ENCODE results near the gene MEA1. TPM values are rescaled to one million over a fixed set of nuclear protein-coding genes. Genes with fewer than 3 reads are reported as not detected.

MEA1 gene
- total RNA-seq, 2 donors from 2014 or later: 93.3 to 104 TPM

DNA sequence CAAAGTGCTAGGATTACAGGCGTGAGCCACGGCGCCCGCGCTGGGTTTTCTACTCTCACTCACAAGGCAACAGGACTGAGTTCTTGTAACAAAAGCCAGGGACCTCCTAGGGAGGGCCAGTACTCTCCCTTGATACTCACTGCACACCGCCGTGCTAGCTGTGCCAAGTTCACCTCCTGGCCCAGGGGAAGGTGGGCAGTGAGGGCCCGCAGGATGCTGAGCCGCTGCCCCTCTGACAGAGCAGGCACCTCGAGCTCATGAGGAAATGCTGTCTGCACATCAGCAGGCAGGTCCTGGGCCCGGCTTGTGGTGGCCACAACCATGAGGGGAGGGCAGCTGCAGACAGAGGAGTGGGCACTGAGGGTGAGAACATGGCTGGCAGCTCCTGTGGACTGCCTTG lies 46.5 kb downstream of the MEA1 start:
- WGBS, 2 experiments (ENCODE audit: insufficient coverage in 1 of 2, insufficient read length in 1 of 2): 89 to 93% methylated on average over 9 to 11 of the region's 11 CpGs
- H3K9ac ChIP-seq (ENCODE audit: extremely low read depth, low read length, poor library complexity, severe bottlenecking): no peak overlapping the region
- no peak overlapping the region for H3K27ac ChIP-seq (ENCODE audit: low read depth, low read length)
- Mint-ChIP-seq H3K4me1 (peaks cover 3% of the 10 kb centered on the region), H3K27ac (no peak overlapping the region), H3K36me3 (ENCODE audit: low read depth) (peaks cover 27% of the 10 kb centered on the region), H3K9me3 (no peaks in the 10 kb centered on the region), H3K27me3 (ENCODE audit: insufficient read depth) (peaks cover under 1% of the 10 kb centered on the region), H3K4me3 (no peak overlapping the region)
- no peak overlapping the region for H3K4me3 ChIP-seq (ENCODE audit: low read length)
- DNase-seq: no peak
- H3K4me1 ChIP-seq (ENCODE audit: control insufficient read depth, insufficient read depth, low read length): no peaks in the 10 kb centered on the region
- no peaks in the 10 kb centered on the region for H3K9me3 ChIP-seq (ENCODE audit: control insufficient read depth, low read length)
- TF ChIP-seq, protein P1, sequence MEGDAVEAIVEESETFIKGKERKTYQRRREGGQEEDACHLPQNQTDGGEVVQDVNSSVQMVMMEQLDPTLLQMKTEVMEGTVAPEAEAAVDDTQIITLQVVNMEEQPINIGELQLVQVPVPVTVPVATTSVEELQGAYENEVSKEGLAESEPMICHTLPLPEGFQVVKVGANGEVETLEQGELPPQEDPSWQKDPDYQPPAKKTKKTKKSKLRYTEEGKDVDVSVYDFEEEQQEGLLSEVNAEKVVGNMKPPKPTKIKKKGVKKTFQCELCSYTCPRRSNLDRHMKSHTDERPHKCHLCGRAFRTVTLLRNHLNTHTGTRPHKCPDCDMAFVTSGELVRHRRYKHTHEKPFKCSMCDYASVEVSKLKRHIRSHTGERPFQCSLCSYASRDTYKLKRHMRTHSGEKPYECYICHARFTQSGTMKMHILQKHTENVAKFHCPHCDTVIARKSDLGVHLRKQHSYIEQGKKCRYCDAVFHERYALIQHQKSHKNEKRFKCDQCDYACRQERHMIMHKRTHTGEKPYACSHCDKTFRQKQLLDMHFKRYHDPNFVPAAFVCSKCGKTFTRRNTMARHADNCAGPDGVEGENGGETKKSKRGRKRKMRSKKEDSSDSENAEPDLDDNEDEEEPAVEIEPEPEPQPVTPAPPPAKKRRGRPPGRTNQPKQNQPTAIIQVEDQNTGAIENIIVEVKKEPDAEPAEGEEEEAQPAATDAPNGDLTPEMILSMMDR (conservative IDR thresholded peaks at IDR 0.05): no peak
- no peaks in the 10 kb centered on the region for H3K36me3 ChIP-seq (ENCODE audit: control insufficient read depth, insufficient read depth, low read length)
- no peaks in the 10 kb centered on the region for H3K27me3 ChIP-seq (ENCODE audit: control insufficient read depth, insufficient read depth, low read length, poor library complexity, severe bottlenecking)

- H3K36me3 ChIP-seq (ENCODE audit: control insufficient read depth, insufficient read depth, low read length): no peaks in the 10 kb centered on the region
- Mint-ChIP-seq H3K4me1 (peaks cover 3% of the 10 kb centered on the region), H3K36me3 (ENCODE audit: low read depth) (peaks cover 33% of the 10 kb centered on the region), H3K27ac (no peak overlapping the region), H3K9me3 (no peaks in the 10 kb centered on the region), H3K4me3 (no peak overlapping the region), H3K27me3 (ENCODE audit: insufficient read depth) (peaks cover 4% of the 10 kb centered on the region)
- H3K4me3 ChIP-seq (ENCODE audit: low read length): no peak overlapping the region
- H3K9me3 ChIP-seq (ENCODE audit: control insufficient read depth, low read length): no peaks in the 10 kb centered on the region
- H3K9ac ChIP-seq (ENCODE audit: extremely low read depth, low read length, poor library complexity, severe bottlenecking): no peak overlapping the region
- no peak for DNase-seq
- H3K27ac ChIP-seq (ENCODE audit: low read depth, low read length): no peak overlapping the region
- no peaks in the 10 kb centered on the region for H3K27me3 ChIP-seq (ENCODE audit: control insufficient read depth, insufficient read depth, low read length, poor library complexity, severe bottlenecking)
- TF ChIP-seq, protein P1 (conservative IDR thresholded peaks at IDR 0.05): no peak
- 93 to 100% methylated on average over 1 to 7 of the region's 7 CpGs for WGBS, 2 experiments (ENCODE audit: insufficient coverage in 1 of 2, insufficient read length in 1 of 2)
- H3K4me1 ChIP-seq (ENCODE audit: control insufficient read depth, insufficient read depth, low read length): no peaks in the 10 kb centered on the region
Measured at GRCh38 chr6:42966571-42966970, 47.2 kb downstream of the MEA1 start.

- TF ChIP-seq, protein P1 (conservative IDR thresholded peaks at IDR 0.05): peak; percentile 70
- Histone ChIP-seq H3K9ac (ENCODE audit: extremely low read depth, low read length, poor library complexity, severe bottlenecking) (no peak overlapping the region), H3K4me3 (ENCODE audit: low read length) (no peak overlapping the region), H3K27ac (ENCODE audit: low read depth, low read length) (no peak overlapping the region), H3K9me3 (ENCODE audit: control insufficient read depth, low read length) (no peaks in the 10 kb centered on the region), H3K4me1 (ENCODE audit: control insufficient read depth, insufficient read depth, low read length) (no peaks in the 10 kb centered on the region), H3K27me3 (ENCODE audit: control insufficient read depth, insufficient read depth, low read length, poor library complexity, severe bottlenecking) (peaks cover 24% of the 10 kb centered on the region), H3K36me3 (ENCODE audit: control insufficient read depth, insufficient read depth, low read length) (no peaks in the 10 kb centered on the region)
- Mint-ChIP-seq H3K36me3 (ENCODE audit: low read depth) (peaks cover 33% of the 10 kb centered on the region), H3K9me3 (no peaks in the 10 kb centered on the region), H3K27ac (no peak overlapping the region), H3K4me1 (peaks cover 6% of the 10 kb centered on the region), H3K4me3 (no peak overlapping the region), H3K27me3 (ENCODE audit: insufficient read depth) (peaks cover 26% of the 10 kb centered on the region)
- 77 to 100% methylated on average over 2 to 9 of the region's 9 CpGs for WGBS, 2 experiments (ENCODE audit: insufficient coverage in 1 of 2, insufficient read length in 1 of 2)
- DNase-seq: peak; percentile 96
Measured at GRCh38 chr6:42963855-42964605, 49.7 kb downstream of the MEA1 start.
